NCI-H446 (cell line): ENCODE data around the gene SEC11C.
A peak's percentile ranks its signal among the peaks of the same experiment; 100 is the strongest.

ENCODE experiments used
- DNase-seq, 2 experiments: peaks; one replicate each; lab custom pipeline; 2025; lab: John Stamatoyannopoulos, UW

The SEC11C gene

DNA sequence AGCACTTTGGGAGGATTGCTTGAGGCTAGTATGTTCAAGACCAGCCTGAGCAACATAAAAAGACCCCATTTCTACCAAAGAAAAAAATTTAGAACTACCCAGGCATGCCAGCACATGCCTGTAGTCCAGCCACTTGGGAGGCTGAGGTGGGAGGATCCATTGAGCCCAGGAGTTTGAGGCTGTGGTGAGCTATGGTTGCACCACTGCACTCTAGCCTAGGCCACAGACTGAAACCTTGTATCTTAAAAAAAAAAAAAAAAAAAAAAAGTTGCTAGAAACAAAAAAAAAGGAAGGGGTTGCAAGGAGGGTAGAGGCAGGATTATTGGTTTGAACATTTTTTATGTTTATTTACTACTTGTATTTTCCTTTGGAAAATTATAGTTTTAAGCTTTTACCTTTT lies 4.8 kb downstream of the SEC11C start:
- DNase-seq: no peak

DNA sequence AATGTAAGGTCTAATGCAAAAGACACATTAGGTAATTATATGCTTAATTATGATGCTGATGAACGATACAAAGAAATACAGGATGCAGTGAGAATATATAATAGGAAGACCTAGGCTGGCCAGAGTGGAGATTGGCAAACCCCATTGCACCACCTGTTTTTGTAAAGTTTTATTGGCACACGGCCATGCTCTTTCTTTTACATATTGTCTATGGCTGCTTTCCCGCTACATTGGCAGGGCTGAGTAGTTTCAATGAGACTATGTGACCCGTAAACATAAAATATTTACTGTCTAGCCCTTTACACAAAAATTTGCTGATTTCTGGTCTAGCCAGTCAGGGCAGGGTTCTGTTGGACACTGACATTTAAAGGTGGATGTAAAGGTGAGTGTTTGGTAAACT lies 5.4 kb downstream of the SEC11C start:
- peak in 1 of 2 experiments; percentile 28 for DNase-seq

DNA sequence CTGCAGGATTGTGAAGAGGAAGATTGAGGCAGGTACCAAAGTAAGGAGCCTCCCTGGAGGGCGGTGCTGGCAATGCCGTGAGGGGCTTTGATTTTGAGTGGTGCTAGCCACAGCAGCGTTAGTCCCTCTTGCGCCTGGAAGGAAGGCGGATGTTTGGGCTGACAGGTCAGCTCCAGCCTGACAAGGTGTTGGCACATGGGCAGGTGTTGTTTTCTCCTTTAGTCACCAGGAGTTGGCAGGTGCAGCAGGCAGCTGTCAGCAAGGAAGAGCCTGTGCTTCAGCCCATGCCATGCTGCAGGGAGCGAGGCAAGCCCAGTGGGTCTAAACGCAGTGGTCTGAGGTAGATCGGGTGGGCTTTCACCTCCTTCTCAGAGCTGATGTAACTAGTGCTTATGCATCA lies 8.5 kb downstream of the SEC11C start:
- DNase-seq: no peak

DNA sequence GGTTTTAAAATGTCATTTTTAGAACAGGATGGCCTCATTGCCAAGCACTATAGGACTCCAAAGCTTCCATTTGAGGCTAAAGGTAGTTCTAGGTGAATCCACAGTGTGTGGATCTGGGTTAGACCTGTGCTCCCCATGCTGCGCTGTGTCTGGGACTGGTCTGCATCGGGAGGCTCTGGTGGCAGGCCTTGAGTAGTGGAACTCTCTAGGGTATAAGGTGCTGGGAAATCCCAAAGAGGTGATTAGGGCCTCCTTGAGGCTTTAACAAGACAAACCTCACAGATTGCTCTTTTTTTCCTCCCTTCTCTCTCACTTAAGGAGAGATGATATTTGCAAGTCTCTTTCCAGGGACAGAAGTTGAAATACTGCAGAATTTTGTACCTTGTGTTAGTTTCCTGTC lies 9.3 kb downstream of the SEC11C start:
- no peak for DNase-seq

DNA sequence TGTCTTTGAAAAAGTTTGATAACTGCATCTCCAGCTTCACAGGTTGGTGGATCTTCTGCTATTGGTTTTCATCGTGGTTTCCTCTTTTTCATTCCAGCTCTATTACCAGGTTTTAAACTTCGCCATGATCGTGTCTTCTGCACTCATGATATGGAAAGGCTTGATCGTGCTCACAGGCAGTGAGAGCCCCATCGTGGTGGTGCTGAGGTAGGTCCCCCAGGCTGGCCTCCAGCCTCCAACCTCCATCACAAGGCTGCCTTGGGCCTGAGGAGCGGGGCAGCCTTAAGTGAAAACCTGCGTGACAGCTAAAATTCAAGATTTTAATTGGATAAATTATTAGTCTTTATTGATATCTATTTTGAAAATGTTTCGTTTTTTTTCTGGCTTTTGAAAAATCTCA lies 9.7 kb downstream of the SEC11C start:
- no peak for DNase-seq

DNA sequence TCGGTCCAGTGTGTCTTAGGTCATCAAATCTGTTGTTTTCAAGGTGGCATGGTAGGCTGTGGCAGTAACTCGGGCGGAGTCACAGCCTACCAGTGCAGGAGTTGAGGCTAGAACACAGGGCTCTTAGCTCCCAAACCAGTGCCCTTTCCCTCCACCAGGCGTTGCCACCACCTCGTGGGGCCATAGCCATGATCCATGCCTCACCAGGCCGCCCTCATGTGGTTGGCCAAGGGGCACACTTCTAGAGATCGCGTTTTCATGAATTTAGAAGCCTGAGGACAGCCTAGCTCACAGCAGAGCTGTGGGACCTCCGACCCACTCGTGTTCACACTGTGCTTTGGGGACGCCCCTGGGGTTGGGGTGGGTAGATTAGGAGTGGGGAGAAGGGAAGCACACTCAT lies 10.6 kb downstream of the SEC11C start:
- no peak for DNase-seq

DNA sequence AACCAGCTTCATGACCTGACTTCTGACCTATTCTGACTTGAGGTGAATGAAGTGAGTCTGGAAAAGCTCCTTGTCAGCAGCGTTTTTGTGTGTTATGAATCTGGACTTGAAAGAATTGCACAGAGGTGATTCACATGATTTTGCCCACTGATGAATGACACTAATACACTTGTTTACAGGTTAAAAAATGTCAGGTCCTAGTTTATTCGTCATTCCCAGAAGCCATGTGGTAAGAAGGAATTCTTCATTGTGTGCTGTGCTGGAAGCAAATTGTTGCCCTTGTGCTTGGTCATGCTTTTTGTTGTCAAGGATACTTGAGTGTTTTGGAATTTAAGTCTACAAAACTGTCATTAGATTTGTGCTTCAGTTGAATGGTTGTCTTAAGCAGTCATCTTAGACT lies 15.5 kb downstream of the SEC11C start:
- no peak for DNase-seq

DNA sequence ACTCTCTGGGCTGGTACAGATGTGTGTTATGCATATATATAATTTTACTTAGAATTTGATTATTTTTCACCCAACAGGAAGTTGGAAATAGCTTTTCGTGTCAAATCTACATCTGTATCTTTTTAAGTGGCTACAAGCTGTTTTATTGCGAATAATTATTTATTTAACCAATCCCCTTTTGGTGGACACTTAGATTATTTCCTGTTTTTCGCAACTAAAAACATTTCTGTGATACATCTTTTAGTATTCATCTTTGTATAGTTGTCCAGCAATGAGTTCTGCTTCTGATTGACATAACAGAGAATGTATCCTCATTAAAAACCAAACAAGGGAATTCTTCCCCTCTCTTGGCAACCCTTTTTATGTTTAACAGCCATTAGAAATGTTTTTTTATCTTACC lies 16.6 kb downstream of the SEC11C start:
- no peak for DNase-seq

DNA sequence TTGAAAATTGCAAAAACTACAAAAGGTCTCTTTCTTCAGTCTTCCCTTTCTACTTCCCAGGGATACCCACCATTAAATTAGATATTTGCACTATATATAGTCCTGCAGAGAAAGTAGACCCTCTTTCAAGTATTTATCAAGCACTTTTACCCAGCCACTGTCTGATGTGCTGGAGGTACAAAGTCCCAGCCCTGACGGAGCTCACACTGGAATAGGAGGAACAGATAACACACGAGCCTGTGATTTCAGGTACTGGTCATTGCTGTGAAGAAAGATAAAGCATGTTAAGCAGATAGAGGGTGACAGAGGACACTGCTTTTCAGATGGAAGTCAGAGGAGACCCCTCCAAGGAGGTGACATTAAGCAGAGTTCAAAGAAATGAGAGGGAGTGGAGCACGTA lies 19.6 kb downstream of the SEC11C start:
- no peak for DNase-seq

DNA sequence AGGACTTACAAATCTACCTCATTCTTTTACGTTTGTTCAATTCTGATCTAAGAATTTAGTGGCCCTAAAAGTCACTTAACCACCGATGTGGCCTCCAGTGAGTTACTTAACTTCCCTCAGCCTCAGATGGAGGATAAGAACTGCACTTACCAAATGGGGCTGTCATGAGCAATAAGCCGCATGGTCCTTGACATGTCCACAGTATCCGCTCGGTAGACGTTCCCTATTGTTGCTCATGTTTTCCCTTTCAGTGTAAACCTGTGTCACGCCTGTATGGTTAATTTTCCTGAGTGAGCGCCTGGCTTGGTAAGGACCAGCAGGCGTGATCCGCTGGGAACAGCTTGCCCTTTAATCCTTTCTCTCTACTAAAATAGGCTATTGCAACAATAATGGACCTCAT lies 20.3 kb downstream of the SEC11C start:
- DNase-seq: no peak

DNA sequence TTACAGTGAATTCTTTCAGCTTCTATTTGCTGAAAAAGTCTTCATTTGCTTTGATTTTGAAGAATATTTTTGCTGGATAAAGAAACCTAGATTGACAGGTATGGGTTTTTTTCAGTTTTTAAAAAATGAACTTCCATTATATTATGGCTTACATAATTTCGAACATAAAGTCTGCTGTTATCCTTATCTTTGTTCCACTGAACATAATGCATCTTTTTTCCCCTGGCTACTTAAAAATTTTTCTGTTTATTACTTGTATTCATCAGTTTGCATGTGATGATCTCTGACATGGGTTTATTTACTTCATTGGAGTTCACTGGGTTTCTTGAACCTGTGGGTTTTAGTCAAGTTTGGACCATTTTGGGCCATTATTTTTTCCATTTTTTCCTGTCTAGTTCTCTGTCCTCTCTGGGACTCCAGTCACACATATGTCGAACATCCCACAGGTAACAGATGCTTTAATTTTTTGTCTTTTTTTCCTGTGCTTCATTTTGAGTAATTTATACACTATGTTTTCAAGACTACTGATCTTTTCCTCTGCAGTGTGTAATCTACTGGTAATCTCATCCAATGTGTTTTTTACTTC lies 33.1 kb downstream of the SEC11C start:
- no peak for DNase-seq

DNA sequence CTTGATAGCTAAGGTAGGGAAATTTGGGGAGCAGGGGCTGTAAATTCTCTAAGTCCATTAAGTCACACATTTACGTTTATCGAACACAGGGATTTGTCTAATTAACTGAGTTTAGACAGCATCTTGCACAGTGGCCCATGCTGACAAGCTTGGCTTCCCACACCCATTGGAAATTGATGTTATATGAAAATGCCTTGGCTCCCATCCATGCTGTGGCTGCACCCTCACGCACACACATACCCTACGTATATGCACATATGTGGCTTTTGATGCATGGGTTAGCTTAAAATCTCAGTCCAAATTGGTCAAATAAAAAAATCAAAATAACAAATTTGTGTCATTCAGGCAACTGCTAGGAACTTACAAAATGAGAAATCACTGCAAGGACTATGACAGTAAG lies 37.8 kb downstream of the SEC11C start:
- DNase-seq: no peak

DNA sequence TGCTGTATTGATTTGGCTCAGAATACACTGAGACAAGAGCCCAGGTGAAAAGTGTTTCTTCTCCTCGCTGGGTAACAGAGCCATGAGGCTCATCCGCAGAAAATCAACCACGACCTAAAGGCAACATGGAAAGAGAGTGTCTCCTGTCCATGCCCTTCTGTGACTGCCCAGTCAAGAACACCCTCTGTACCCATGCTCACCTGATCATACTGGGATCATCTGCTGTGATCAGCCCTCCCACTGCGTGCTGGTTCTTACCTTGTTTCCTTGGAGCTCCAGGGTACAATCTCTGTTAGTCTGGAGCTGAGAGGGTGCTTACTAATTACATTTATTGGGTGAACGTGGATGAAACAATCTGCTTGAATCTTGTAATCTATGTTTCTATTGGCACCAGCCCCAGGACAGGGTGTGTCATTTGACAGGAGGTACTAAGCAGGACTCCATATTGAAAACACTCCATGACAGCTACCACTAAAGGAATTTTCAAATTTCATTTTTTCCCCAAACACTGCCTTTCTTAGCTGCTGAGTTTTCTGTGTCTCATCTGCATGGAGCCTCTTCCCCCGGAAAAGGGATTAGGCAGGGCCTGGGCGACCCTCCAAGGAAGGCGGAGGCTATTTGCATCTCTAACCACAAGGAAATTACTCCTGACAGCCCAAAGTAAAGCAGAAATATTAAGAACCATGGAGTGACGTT lies 40.6 kb downstream of the SEC11C start:
- no peak for DNase-seq

DNA sequence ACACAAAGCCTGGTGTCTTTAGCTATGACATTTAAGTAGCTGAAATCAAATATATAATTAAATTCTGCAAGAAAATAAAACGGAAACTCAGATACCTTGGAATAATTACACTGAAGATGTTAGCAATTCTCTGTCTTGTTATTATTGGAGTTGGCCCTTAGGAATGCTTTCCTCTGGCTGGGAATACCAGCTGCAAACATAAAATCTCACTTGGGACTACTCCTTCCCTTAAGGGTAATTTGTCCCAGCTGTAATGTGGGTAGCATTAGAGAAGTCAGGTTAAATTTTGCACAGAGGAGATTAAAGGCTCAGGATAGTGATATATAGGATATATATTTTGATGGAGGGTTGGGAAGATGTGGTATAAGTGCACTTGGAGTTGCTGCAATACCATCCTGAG lies 43.0 kb downstream of the SEC11C start:
- DNase-seq: no peak

DNA sequence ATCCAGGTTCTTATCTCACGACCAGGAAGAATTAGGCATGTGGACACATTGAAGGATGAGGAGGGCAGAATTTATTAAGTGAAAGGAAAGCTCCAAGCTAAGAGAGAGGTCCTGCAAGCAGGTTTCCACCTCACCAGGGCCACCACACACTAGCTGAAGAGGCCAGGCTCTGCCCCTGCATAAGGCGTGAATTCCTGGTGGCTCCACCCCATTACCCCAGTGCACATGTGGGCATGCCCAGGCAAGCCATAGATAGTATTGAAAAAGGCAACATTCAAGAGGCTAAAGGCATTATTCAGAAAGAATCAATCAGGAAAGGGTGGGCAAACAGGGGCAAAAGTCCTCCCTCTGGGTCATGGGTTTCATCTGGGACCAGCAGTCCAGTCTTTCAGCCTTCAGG lies 49.3 kb downstream of the SEC11C start:
- DNase-seq: no peak

DNA sequence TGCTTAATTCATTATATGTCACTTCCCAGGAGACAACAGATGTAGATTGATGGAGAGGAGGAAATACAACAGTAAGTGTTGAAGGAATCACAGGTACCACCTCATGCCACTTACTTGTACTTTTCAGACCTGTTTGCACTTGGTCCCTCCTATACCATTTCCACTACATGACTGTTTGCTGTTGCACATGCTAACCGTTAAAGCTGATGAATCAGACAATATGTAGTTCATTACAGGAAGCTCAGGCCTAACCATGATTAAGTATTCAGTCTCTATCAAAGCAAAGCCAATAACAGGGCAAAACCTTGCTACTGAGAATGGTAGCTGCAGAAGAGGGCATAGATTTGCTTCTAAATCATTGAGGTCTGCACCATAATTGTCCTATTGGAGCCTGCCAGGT lies 50.1 kb downstream of the SEC11C start:
- no peak for DNase-seq

DNA sequence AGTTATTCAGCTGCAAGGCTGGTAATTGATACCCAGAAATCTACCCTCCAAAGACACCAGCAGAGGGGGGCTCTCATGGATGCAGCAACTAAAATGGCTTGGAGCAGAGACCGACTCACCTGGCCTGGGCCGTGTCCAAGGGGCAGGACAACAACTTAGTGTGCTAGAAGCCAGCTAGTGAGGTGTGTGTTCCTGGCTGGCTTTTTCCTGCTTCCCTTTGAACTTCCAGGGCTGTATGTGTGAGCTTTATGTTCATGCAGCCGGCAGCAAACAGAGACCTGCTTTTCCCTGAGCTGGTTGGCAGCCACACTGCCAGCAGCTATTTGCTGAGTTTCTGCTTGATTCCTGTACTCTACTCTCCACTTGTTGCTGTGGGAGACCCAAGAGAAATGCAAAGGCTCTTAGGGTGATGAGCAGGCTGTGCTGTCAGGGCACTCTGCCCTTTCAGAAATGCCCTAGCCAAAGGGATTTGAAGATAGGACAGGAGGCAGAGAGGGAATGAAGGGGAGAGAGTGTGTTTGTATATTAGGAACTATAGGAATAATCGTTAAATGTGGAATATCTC lies 56.6 kb downstream of the SEC11C start:
- DNase-seq: no peak

DNA sequence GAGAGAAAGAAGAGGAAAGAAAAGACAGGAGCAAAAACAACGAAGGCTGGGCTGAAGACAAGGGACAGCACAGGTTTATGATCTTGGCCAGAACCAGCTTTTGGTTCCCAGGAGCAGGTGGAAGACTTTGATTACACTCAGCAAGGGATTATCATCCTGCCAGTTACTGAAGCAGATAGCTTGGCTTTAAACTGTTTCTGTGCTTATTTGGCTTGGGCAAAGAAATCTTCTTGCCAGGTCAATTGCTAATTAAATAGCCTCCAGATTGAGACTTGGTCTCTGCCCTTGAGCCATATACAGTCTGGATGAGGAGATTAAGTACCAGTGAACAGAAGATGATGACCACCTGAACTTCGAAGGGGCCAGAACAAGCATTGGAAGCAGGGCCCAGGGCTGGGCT lies 58.0 kb downstream of the SEC11C start:
- DNase-seq: no peak

DNA sequence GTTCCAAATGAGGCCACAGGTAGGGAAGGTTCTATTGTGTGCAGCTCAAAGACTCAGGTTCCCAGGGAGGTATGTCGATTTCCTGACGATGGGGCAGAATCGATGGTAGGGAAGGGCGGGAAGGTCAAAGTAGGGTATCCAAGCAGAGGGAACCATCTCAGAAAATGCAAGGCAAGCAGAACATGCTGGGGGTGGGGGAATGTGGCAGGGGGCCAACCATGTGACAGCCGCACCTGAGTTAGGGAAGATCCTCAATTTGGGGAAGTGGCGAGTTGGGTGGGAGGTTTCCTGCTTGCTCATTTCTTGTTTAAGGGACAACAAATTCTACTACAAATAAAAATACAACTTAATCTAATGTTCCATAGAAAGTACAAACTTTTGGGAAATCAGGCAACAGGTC lies 58.5 kb downstream of the SEC11C start:
- no peak for DNase-seq

DNA sequence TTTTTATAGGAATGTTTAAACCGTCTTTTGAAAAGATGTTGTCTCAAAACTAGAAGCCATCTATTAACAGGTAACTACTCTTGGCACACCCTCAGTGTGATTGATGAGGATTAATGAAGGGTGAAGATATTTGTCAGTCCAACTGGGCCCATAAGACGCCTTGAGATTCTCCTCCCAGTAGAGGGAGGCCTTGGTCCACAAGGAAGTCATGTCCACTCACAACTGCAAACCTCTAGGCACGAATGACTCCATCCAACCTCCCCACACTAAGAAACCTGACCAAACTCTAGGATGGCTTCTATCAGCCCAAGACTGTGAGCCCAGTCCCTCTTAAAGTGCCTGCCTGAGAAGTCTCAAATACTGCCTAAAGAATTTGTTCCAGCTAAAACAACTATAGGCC lies 61.1 kb downstream of the SEC11C start:
- DNase-seq: no peak

DNA sequence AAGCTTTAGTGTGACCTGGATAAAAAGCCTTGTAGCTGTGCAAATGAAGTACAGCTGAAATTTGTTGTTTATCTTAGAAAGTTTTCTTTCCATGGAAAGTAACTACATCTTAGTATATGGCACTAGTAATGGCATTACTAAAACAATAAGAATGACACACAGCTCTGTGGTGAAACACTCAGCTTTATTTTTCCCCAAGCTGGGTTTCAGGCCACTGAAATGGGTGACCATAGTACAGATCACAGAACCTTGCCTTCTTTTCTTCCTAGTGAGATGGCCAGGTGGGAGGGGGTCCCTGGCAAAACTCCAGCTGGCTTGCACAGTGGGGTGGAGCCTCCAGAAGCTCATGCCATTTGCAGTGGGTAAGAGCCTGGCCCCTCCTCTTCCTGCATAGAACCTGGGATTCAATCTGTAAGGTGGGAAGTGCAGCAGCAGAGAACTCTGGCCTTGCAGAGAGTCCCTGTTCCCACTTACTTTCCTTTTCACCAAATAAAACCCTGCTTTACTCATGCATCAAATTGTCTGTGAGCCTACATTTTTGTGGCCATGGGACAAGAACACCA lies 62.7 kb downstream of the SEC11C start:
- no peak for DNase-seq

DNA sequence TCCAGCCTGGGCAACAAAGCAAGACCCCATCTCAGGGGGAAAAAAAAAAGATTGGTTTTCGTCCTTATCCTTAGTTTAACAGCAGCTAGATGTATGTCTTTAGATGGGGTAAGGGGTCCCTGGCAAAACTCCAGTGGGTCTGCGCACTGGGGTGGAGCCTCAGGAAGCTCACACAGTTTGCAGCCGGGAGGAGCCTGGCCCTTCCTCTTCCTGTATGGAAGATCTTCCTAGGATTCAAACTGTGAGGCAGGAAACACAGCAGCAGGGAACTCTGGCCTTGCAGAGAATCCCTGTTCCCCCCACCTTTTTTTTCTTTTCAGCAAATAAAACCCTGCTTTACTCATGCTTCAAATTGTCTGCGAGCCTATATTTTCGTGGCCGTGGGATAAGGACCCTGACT lies 67.8 kb downstream of the SEC11C start:
- no peak for DNase-seq
